Panc1 (cell line): ENCODE data around the gene SEMA3G.
A peak's percentile ranks its signal among the peaks of the same experiment; 100 is the strongest.

Source experiments
- CTCF ChIP-seq: fragments of 450-650 bp; IDR thresholded peaks from 2 replicates; pipeline ENCODE4 v1.5.1; 2017; ENCODE audit warnings: mild to moderate bottlenecking
- POLR2AphosphoS5 ChIP-seq: IDR thresholded peaks from 2 replicates; pipeline ENCODE4 v1.6.1; 2012; ENCODE audit warnings: mild to moderate bottlenecking, low read depth, low read length, moderate library complexity
- SIN3A ChIP-seq: IDR thresholded peaks from 2 replicates; pipeline ENCODE4 v1.6.1; 2012; ENCODE audit warnings: low read depth, mild to moderate bottlenecking, low read length, moderate library complexity, borderline replicate concordance; ENCODE audit not compliant: insufficient read depth
- TCF7L2 ChIP-seq: IDR thresholded peaks from 2 replicates; pipeline ENCODE4 v1.6.1; 2011; ENCODE audit warnings: mild to moderate bottlenecking, low read depth, low read length, inconsistent platforms
- TF ChIP-seq, protein P1 (sequence below), 2 experiments: IDR thresholded peaks; 2 replicates each; pipeline ENCODE4 v1.6.1; 2011 to 2012; ENCODE audit warnings: low read depth in 2 of 2, control low read depth in 1 of 2, low read length in 1 of 2, mild to moderate bottlenecking in 1 of 2, moderate library complexity in 1 of 2; ENCODE audit not compliant: insufficient read depth in 1 of 2

- TF ChIP-seq CTCF (peak; percentile 86), POLR2AphosphoS5 (no peak), TCF7L2 (no peak), SIN3A (no peak)
- TF ChIP-seq, protein P1, sequence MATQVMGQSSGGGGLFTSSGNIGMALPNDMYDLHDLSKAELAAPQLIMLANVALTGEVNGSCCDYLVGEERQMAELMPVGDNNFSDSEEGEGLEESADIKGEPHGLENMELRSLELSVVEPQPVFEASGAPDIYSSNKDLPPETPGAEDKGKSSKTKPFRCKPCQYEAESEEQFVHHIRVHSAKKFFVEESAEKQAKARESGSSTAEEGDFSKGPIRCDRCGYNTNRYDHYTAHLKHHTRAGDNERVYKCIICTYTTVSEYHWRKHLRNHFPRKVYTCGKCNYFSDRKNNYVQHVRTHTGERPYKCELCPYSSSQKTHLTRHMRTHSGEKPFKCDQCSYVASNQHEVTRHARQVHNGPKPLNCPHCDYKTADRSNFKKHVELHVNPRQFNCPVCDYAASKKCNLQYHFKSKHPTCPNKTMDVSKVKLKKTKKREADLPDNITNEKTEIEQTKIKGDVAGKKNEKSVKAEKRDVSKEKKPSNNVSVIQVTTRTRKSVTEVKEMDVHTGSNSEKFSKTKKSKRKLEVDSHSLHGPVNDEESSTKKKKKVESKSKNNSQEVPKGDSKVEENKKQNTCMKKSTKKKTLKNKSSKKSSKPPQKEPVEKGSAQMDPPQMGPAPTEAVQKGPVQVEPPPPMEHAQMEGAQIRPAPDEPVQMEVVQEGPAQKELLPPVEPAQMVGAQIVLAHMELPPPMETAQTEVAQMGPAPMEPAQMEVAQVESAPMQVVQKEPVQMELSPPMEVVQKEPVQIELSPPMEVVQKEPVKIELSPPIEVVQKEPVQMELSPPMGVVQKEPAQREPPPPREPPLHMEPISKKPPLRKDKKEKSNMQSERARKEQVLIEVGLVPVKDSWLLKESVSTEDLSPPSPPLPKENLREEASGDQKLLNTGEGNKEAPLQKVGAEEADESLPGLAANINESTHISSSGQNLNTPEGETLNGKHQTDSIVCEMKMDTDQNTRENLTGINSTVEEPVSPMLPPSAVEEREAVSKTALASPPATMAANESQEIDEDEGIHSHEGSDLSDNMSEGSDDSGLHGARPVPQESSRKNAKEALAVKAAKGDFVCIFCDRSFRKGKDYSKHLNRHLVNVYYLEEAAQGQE (IDR thresholded peaks at IDR 0.05; ENCODE audit: insufficient read depth in 1 of 2, low read depth in 2 of 2, low read length in 1 of 2), result no peak
Observed at GRCh38 chr3:52471371-52472238, 26.7 kb upstream of the SEMA3G start.
